Measurements from ENCODE around the gene CBY2.
"Not testable (repeated sequence)": the region's sequence is repeated elsewhere in the genome, so short reads cannot be mapped to it uniquely, and the experiment has no call there.

The CBY2 gene

GRCh38 chr13:45750566-45750965, 48.4 kb downstream of the CBY2 start:
- DNase-seq: no peak

DNA sequence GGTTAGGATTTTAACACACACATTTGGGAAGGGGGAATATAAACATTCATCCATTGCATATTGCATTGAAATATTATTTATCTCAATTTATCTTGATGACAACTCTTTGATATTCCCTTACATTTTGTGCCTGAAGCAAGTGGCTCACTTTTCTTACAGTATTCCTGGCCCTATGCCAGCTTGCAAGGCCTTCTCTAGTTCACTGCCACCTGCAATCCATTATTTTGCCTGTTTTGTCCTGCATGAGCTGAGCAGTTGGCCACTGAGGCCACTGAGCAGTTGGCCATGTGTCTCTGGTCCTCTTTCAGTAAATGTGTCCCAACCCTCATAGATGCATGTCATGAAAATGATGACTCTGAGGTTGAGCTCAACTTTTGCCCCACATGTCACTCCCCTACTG, 49.8 kb downstream of the CBY2 start:
- no peak for DNase-seq

DNA sequence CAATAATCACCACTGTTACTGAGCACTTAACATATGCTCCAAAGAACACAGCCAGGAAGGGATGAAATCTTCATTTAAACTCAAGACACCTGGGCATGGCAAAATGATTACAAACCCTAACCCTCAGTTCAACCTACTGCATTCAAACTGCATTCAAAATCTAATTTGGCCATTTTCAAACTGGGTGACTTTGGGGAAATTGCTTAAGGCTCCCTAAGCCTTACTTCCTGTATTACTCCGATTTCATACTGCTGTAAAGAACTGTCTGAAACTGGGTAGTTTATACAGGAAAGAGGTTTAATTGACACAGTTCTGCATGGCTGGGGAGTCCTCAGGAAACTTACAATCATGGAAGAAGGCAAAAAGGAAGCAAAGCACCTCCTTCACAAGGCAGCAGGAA, 50.4 kb downstream of the CBY2 start:
- no peak for DNase-seq

DNA sequence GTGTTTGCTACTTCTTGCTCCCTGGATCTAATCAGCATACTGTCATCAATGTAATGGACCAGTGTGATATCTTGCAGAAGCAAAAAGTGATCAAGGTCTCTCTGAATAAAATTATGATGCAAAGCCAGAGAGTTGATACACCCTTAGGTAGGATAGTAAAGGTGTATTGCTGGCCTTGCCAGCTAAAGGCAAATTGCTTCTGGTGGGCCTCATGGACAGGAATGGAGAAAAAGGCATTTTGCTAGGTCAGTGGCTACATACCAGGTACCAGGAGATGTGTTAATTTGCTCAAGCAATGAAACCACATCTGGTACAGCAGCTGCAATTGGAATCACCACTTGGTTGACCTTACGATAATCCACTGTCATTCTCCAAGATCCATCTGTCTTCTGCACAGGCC, 54.4 kb downstream of the CBY2 start:
- not testable (repeated sequence) for DNase-seq

DNA sequence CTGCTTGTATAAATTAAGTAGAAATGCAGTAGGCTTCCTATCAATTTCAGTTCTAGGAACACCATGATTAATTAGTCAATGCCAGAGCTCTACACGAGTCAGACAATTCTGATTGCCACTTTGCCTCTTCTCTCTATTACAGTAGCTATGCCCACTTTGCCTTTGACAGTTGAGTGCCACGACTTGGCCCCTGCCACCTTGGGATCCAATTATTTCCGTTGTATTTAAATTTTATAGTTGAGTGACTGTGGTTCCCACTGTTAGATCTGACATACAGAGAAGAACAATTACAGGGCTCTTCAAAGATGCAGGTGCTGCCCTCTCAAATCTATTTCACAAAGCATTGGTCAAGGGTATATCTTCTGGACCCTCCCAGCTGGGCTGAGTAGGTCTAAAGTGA, 55.5 kb downstream of the CBY2 start:
- not testable (repeated sequence) for DNase-seq

GRCh38 chr13:45763419-45763818, 61.3 kb downstream of the CBY2 start:
- DNase-seq: no peak
